GM21447 (cell line): ENCODE results near the gene MAST4.
A peak's percentile ranks its signal among the peaks of the same experiment; 100 is the strongest.
"Not testable (repeated sequence)": the region's sequence is repeated elsewhere in the genome, so short reads cannot be mapped to it uniquely, and the experiment has no call there.

Source experiments
- ATAC-seq: cut with Tn5 transposase; IDR thresholded peaks from one replicate; pipeline ENCODE4 v1.9.1; 2021; ENCODE audit not compliant: unreplicated experiment

Gene MAST4

GRCh38 chr5:67166460-67167285 lies 570.5 kb downstream of the MAST4 start:
- peak; percentile 54 for ATAC-seq

GRCh38 chr5:67168069-67168468 lies 571.9 kb downstream of the MAST4 start:
- no peak for ATAC-seq

GRCh38 chr5:67170767-67171166 lies 574.6 kb downstream of the MAST4 start:
- no peak for ATAC-seq

- ATAC-seq, result not testable (repeated sequence)
Measured at GRCh38 chr5:67173351-67173750, 577.2 kb downstream of the MAST4 start.

- no peak for ATAC-seq
Measured at GRCh38 chr5:67173959-67174358, 577.8 kb downstream of the MAST4 start.

GRCh38 chr5:67176936-67177335 lies 580.7 kb downstream of the MAST4 start:
- no peak for ATAC-seq

- ATAC-seq, result no peak
Measured at GRCh38 chr5:67178085-67178484, 581.9 kb downstream of the MAST4 start.

- no peak for ATAC-seq
Measured at GRCh38 chr5:67178966-67179365, 582.8 kb downstream of the MAST4 start.

- ATAC-seq, result no peak
Measured at GRCh38 chr5:67179697-67180361, 583.6 kb downstream of the MAST4 start.

GRCh38 chr5:67181648-67182221 lies 585.5 kb downstream of the MAST4 start:
- no peak for ATAC-seq

GRCh38 chr5:67182301-67182790 lies 586.2 kb downstream of the MAST4 start:
- ATAC-seq, result no peak

GRCh38 chr5:67183859-67184258 lies 587.7 kb downstream of the MAST4 start:
- no peak for ATAC-seq

- ATAC-seq, result no peak
Measured at GRCh38 chr5:67187006-67187715, 591.0 kb downstream of the MAST4 start.

GRCh38 chr5:67188274-67189078 lies 592.3 kb downstream of the MAST4 start:
- no peak for ATAC-seq

GRCh38 chr5:67189079-67189354 lies 592.8 kb downstream of the MAST4 start:
- ATAC-seq, result no peak

- ATAC-seq, result no peak
Measured at GRCh38 chr5:67189931-67190330, 593.7 kb downstream of the MAST4 start.

GRCh38 chr5:67190410-67190809 lies 594.2 kb downstream of the MAST4 start:
- ATAC-seq, result no peak

GRCh38 chr5:67190861-67191260 lies 594.7 kb downstream of the MAST4 start:
- no peak for ATAC-seq

- no peak for ATAC-seq
Measured at GRCh38 chr5:67192719-67193438, 596.7 kb downstream of the MAST4 start.

GRCh38 chr5:67193439-67193807 lies 597.2 kb downstream of the MAST4 start:
- ATAC-seq, result no peak
